ENCODE data around the gene SHISA4.
"Not testable (repeated sequence)": the region's sequence is repeated elsewhere in the genome, so short reads cannot be mapped to it uniquely, and the experiment has no call there.

SHISA4 gene

GRCh38 chr1:201899683-201900429 lies 11.2 kb downstream of the SHISA4 start:
- DNase-seq, result no peak

- no peak for DNase-seq
Observed at GRCh38 chr1:201900476-201900875, 11.8 kb downstream of the SHISA4 start.

GRCh38 chr1:201901036-201901435 lies 12.3 kb downstream of the SHISA4 start:
- DNase-seq, result not testable (repeated sequence)

DNA sequence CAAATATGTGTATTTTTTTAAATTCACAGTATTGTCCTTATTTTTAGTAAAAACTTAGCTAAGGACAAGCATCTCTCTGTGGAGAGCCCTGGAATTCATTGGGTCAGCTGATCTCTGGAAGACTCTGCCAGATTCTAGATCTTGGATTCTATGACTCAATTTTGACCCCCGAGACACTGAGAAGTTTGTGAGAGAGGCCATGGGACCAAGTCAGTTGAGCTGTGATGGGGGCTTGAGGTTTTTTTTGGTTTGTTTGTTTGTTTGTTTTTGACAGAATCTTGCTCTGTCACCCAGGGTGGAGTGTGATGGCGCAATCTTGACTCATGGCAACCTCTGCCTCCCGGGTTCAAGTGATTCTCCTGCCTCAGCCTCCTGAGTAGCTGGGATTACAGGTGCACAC lies 13.5 kb downstream of the SHISA4 start:
- no peak for DNase-seq

DNA sequence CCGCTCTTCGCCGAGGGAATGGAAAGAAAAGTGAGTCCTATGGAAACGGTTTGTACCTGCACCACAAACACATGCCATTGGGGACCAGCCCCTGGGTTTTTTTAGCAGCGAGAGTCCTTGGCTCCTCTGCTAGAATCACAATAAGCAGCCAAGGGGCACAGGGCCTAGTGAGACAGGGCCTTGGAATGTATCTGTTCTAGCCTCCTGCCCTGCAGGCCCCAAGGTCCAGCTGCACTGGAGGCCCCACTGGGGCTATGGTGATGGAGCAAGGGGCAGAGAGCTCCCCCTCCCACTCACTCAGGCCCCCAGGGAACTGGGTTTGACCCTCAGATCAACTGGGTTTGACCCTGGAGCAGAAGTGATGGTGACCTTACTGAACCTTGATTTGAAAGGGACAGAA lies 14.4 kb downstream of the SHISA4 start:
- DNase-seq, result no peak

DNA sequence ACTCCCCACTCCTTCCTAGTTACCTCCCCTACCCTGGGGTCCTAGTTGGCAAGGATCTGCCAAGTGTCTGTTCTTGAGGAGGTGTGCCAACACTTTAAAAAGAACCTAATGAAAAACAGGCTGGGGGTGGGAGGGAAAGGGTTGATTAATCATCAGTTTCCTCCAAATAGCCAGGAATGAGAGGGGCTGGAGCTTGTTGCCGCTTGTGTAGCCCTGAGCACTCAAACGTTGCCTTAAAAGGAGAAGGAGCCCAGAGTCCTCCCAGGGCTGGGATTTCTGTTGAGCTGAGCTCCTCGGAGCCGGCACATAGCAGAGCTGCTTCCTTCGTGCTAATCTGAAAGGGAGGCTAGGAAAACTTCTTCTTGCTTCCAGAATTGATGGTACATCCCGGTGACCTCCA lies 15.9 kb downstream of the SHISA4 start:
- DNase-seq, result no peak

DNA sequence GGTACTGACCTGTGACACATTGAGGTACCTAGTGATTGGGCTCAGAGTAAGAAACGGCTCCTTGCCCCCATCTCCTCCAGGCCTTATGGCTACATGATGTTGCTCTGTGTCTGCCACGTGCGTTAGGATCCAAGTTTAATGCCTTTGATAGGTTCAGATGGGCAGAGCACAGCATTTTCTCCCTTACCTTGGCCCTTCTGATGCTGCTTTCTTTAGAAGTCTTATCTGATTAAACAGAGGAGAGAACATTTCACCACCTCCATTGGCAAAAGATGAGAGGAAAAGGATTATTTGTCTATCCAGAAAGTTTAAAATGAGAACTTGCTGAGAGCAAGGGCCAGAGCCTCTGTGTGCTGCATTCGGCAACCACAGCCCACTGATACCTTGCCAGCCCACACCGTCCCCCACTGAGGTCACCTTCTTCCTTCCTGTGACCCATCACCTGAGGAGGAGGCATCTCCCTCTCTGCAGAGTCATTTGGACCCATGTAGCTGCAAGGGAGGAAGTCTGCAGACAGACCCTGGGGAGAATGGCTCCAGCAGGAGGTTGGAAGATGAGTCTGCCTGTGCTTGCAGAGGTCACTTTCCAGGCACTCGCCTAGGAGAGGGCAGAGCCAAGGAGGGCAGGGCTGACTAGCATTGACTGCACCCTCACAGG lies 16.7 kb downstream of the SHISA4 start:
- no peak for DNase-seq

- no peak for DNase-seq
Observed at GRCh38 chr1:201906336-201906735, 17.6 kb downstream of the SHISA4 start.

DNA sequence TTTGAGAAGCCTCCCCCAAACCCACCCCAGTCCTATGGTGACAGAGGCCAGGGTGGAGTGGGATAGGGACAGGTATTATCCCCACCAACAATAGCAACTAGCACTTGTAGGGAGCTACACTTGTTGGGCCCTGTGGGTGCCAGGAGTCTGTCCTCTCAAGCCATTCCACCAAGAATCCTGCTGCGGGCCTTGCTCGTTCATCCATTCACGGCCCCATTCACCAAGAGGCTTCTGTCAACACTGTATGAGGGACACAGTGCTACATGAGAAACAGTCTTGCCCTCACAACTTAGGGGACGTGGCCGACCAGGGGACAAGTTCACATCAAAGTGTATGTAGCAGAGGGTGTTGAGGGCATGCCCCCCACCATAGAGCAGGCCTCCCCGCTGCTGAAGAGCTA lies 18.9 kb downstream of the SHISA4 start:
- DNase-seq, result no peak

GRCh38 chr1:201911826-201912571 lies 23.3 kb downstream of the SHISA4 start:
- DNase-seq, result no peak

DNA sequence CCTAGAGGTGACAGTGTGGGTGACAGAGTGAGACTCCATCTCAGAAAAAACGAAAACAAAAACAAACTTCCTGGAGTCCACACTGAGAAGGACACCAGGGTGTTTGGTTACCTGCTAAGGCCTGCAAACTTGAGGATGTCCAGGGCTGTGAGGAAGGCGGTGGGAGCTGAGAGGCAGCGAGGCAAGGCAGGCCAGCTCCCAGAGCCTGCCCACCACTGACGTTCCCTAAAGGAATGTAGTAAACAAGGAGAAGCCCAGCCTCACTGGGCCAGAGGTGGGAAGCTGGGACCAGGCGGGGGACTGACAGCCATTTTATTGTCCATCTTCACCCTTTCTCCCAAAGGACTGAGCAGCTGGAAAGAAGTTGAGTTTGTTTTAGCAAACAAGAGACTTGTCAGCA lies 24.1 kb downstream of the SHISA4 start:
- no peak for DNase-seq

DNA sequence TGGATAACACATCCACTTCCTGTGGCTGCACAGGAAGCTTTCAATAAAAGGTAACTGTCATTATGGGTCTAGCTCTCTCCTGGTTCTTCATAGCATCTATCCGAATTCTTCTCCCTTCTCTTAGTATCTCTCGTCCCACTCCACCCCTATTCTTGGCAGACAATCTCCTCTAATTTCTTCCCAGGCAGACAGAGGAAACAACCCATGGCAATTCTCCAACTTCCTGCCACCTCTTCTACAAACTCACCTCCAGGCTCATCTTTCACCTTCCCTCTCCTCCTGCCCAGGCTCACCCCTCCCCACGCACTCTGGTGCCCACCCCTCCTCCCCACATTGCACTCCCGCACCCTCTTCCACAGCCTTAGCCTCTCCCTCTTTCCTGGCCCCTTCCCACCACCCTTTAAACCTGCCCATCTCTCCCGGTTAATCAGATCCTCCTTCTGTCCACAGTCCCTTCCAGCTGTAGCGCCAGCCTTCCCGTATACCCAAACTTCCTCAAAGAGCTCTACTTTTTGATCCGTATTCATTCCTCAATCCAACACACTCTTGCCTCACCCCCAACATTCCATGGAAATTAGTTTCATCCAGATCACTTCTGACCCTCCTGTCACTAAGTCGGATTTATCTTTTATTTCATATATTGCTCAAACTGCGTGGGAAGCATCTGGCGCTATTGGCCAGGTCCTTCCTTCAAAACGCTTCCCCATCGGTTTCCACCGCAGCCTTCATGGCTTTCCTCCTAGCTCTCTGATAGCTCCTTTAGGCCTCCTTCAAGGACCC lies 25.9 kb downstream of the SHISA4 start:
- no peak for DNase-seq

- peak; percentile 46 for DNase-seq
Observed at GRCh38 chr1:201916649-201917249, 28.1 kb downstream of the SHISA4 start.

GRCh38 chr1:201917362-201918033 lies 28.8 kb downstream of the SHISA4 start:
- DNase-seq, result no peak

DNA sequence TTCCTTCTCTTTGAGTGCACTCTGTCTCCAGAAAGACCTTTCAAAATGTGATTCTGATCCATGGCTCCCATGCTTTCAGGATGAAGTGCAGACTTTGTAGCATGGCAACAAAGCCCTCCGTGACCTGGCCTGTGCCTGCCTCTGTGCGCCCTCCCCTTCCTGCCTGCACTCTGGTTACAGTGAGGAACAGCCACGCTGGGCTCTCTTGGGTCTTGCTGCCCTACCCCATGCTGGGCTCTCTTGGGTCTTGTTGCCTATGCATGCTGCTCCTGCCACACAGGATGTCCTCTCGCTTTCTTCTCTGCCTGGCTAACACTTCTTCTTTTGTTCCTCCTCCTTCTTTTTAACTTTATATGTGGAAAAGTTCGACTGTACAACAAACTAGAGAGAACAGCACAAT lies 29.6 kb downstream of the SHISA4 start:
- no peak for DNase-seq

GRCh38 chr1:201921952-201922558 lies 33.4 kb downstream of the SHISA4 start:
- no peak for DNase-seq

DNA sequence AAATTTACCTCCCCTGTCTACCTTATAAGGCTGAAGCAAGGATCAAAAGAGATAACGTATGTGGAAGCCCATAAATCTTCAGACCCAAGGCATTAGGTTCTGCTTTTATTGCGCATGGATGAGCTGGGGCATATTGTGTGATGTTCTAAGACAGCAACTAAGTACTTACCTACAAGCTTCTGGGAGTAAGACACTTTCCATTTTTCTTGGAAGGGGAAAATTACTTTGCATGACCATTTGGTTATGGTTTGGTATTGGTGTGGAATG lies 36.5 kb downstream of the SHISA4 start:
- DNase-seq, result no peak

DNA sequence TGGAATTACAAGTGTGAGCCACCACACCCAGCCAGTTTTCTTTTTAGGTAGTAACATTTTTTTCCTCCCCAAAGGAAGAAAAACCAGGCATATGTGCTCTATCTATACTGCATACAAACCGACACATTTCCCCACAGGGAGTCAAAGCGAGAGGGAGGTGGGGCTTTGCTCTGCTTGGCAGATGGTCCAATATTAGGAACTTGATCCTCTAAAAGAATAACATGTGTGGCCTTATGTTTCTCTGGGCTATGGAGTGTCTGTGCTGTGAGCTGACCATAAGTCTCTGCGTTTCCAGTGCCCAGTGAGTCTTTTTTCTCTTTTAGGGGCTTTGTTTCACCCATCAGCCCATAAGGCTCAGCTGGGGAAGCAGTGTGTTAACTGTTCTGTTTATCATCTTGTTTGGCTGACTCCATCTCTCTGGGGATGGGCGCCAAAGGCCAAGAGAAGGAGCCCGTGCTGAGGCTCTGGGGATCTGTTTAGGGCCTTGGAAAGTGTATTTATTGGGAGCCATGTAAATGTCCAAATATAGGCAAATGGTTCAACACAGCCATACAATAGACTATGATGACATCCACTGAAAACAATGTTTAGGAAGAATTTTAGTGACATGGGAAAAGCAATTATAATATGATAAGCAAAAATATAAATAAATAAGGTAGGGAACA lies 37.4 kb downstream of the SHISA4 start:
- DNase-seq, result no peak

DNA sequence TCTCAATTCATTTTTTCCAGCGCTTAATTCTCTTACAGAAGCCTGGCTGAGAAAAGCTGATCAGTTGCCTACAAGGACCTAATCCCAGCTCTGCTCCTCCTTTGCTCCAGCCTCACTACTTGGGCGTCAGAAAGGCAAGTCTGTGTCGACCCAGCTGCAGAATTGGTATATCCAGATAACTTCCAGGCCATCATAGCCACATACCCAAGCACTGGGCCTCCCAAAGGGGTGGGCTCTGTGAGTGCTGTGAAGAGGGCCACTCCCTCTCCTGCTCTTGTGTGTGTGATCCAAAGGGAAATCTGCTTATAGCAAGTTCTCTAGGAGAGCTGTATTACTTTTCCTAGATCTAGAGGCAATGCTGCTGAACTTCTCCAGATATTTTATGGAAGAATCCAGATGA lies 39.6 kb downstream of the SHISA4 start:
- DNase-seq, result no peak

GRCh38 chr1:201930137-201930536 lies 41.4 kb downstream of the SHISA4 start:
- no peak for DNase-seq

- DNase-seq, result no peak
Observed at GRCh38 chr1:201930803-201931202, 42.1 kb downstream of the SHISA4 start.

Data from right hindlimb (tissue), 1 donor.